CD4-positive, alpha-beta T cell treated with Interleukin-15 for 1 hour (primary cell): ENCODE data around the gene CELSR3.

Experiments used
- DNase-seq: peaks from one replicate; pipeline ENCODE4 v3.0.0-alpha.2; 2020

CELSR3 gene

DNA sequence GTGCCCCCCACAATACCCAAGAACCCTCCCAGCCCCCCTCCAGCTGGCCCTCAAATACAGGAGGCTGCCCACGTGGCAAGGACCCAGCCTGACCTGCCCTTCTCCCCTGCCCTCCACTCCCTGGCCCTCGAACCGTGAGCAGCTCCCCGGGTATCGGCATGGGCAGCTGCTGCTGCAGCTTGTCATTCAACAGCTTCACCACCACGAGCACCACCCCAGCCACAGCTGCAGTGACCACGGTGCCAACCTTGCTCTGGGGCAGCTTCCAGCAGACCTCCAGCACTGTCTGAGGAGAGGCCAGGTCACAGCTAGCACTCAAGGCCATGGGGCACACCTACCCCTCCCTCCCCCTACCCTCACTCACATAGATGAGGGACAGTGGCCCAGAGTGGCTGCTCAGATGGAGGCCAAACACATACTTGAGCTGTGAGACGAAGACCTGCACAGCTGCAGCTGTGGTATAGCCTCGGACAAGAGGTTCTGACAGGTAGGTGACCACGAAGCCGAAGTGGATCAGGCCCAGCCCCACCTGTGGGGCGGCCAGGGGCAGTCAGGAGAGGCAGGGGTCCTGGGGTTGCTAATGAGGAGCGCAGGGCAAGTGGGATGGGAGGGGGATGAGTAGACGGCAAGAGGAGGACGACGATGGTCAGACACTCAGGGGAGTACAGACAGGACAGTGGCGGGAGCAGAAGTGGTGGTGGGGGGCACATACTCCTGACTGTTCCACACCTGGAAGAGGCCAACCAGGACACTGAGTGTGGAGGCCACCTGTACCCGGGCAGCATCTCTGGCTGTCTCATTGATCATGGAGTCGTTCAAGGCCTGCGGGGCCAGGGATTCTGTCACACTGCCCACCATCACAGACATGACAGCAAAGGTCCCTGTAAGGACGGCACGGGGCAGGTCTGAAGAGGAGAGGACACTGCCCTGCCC is 30.9 kb downstream of the CELSR3 start:
- DNase-seq, result no peak

DNA sequence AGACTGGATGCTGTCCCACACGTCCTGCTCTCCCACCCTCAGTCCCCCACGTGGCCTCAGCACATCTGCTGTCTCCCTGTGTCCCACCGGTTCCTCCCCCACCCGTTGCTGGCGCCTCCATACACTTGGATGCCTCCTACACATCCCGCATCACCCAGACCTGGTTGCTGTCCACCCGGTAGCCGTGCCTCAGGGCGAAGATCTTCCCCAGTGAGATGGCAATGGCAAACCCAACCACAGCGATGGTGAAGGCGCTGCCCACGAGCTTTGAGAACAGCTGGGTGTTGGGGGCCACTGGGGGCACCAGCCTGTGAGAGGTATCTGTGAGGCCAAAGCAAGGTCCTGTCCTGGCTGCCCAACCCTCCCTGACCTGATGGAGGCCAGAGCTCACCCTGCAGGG is 31.9 kb downstream of the CELSR3 start:
- DNase-seq, result no peak

DNA sequence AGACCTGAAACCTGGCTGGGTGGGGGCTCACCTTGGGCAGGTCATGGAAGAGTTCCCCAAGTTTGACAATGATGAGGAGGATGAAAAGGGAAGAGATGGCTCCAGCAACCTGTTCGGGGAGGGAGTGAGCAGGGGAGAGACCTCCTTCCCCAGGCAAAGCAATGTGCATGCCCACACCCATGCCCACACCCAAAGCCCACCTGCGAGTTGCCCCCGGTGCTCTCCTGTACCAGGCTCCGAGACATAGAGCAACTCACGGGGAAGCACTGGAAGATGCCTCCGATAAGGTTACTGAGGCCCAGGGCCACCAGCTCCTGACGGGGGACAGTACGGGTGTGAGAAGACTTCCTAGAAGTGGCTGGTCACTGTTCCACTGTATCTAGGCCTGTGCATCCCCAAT is 32.3 kb downstream of the CELSR3 start:
- DNase-seq, result no peak

DNA sequence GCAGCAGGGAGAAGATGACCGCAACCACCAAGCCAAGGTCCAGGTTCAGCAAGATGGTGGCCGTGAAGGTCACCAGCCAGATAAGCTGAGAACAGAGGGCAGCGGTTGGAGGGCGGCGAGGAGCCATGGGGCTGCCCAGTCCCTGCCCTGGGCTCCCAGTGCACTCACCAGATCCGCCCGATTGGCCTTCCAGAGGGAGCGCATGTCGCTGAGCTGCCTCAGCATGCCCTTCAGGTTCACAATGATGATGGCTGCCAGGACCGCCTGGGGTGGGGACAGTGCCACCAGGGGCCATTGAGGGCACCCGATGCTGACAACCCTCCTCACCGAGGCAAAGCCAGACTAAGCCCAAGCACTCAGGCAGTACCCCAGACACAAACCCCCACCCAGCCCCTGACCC is 32.8 kb downstream of the CELSR3 start:
- DNase-seq, result no peak

DNA sequence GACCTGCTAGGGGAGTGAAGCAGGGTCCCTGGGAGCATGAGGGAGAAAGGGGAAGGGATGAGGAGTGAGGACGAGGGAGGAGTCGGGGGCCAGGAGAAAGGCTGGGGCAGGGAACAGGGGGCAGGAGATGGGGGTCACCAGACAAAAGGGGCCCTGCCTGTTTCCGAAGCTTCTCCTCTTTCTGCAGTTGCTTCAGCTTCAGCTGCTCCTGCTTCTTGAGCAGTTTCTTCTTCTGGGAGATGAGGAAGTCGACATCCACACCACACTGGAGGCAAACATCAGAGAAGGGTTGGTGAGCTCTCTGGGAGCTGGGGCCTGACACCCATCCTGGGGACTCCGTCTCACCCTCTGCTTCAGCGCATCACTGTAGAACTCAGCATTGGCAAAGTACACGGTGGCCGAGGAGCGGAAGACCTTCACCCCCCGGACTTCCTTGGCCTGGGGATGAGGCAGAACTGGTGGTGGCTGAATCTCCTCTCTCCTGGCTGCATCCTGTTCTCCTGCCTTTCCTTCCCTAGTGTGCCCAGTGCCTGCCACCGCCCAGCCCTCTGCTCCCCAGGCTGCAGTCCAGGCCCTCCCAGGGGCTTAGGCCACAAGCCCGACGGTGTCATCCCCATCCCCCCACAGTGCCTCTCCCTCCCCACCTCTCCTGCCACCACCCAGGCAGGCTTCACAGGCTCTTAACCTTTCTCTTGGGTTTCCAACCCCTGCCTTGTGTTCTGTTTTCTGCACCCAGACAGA is 34.2 kb downstream of the CELSR3 start:
- DNase-seq, result no peak

DNA sequence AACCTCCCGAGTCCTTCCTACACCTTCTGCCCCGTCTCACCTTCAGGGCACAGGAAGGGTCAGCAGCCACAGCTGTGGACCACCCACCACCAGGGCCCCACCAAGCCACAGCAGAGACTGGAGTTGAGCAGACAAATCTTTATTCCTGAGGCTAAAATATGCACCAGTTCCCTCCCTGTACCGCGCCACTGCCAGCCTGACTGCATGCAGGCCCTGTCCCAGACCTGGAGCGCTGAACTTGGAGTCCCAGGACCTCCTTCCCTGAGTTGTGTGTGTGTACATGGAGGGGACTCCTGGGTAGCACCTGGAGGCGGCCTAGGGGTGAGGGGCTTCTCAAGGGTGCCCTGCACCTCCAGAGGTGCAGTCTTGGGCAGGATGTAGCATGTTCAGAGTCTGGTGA is 37.1 kb downstream of the CELSR3 start:
- DNase-seq, result no peak

DNA sequence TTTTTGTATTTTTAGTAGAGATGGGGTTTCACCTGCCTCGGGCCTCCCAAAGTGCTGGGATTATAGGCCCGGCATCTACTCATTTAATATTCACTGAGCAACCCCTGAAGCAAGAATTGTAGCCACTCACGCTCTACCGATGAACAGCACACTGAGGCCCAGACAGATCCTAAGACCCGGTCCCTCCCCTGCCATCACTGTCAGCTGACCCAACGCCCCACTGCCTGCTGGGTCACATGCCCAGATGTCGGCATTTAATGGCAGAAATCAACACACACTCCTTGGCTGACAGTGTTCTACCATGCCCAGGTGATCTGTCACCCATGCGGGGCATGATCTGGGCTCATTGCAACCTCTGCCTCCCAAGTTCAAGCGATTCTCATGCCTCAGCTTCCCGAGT is 37.9 kb downstream of the CELSR3 start:
- DNase-seq, result no peak

DNA sequence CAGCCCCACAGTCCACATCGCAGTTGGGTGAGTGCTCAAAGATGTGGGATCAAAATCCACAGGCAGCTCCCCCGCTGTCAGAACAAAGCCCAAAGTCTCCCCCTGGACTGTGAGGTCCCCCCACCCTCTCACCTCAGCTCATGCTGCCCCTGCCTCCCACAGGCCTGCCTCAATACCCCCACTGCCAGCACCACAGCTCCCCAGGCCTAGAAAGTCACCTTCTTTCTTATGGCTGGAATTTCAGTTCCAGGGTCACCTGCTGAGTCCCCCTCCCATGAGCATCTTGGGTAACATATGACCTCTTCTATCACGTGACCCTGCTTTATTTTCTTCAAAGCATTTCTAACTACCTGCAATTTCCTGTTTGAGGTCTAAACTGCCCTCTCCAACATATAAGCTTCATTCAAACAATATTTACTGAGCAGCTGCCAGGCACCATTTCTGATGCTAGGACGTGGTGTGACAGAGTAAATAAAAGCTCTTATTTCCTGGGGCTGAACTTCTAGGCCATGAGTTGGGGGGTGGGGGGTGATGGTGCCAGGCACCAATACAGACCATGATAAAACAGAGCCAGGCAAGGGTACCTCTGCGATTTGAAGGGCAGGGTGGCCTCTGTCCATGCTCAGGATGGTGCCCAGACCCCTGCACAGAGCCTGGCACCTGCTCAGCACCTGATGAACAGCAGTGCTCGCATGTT is 38.7 kb downstream of the CELSR3 start:
- DNase-seq, result no peak

DNA sequence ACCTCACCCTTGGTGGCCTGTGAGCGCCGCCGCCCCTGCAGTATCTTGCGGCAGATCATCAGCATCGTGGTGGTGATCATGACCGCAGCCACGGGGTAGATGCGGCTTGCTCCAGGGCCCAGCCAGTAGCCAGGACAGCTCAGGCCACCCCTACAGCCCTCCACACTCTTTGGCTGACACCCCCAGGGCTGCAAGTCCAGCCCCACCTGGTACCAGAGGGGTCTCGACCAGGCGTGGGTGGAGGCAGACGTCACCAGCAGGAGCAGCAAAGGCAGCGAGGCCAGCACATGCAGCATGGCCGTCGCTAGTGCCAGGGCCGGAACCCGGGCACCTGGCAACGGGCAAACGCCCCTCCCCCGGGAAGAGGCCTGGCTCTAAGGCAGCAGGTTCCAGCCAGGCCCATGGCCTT is 41.2 kb downstream of the CELSR3 start, which contains the start of gene TMEM89:
Gene TMEM89 (minus strand): TSS at position 309 of the 409 bp plus-strand sequence. CDS start 13 bp downstream, at position 296.
- no peak for DNase-seq

DNA sequence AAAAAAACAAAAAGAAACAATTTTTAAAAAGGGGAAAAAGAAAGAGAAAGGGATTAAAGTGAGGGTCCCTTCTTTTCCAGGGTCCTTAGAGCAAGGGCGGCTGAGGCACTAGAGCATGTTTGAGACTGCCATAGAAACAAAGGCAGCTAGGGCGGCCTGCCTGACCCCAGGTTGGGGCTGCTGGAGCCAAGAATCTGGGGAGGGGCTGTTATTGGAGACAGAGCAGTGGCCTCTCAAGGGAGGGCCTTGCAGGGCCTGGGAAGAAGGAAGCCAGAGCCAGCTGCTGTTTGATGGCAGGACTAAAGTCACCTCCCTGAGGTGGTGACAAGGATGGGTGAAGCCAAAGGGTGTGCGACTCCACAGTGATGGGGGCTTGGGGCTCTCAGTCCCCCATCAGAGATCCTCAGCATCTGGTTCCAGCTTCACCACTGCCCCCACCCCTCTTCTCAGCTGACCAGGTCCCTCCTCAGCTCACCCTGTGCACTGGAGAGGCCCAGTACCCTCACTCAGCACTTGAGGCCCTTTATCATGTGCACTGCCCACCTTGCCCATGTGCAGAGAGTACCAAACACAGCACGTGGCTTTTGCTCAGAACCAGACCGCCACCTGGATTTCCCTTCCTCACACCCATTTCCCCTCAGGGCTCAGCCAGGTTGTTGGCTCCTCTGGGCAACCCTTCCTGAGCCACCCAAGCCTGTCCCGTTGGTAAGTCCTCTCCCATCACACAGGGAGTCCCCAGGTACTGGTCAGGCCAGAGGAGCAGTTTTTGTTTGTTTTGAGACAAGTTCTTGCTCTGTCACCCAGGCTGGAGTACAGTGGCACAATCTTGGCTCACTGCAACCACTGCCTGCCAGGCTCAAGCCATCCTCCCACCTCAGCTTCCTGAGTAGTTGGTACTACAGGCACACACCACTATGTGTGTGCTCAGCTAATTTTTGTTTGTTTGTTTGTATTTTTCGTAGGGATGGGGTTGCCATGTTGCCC is 42.9 kb downstream of the CELSR3 start:
- no peak for DNase-seq

DNA sequence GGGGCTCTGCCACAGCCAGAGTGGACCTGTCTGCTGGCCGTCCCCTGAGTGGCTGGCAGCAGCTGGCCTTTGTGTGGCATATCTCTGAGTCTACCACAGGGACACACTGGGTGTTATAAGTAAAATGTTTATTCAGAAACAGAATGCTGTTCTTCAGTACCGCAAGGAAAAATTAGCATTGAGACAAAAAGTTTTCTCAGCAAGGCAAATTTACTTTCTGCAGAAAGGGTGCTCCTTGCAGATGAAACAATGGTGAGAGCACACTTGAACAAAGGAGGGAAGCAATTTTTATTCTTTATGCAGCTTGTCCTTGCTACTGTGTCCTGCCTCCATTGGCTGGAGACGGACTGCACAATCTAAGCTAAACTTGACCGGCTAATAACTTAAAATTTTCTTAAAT is 45.1 kb downstream of the CELSR3 start:
- no peak for DNase-seq

DNA sequence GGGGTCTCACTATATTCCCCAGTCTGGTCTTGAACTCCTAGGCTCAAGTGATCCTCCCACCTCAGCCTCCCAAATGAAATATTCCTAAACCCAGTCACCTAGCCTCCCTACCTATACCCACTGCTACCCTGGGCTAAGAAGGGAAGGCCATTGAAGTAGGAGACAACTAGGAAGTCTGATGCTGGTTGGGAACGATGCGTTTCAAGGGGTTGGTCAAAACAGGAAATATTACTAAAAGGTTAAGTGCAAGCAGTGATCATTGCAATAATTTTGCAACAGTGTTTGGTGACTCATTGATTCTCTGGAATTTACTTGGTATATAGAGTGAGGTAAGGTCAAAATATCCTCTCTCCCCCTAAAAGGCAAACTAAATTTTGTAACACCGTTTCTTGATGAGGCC is 48.6 kb downstream of the CELSR3 start:
- no peak for DNase-seq

DNA sequence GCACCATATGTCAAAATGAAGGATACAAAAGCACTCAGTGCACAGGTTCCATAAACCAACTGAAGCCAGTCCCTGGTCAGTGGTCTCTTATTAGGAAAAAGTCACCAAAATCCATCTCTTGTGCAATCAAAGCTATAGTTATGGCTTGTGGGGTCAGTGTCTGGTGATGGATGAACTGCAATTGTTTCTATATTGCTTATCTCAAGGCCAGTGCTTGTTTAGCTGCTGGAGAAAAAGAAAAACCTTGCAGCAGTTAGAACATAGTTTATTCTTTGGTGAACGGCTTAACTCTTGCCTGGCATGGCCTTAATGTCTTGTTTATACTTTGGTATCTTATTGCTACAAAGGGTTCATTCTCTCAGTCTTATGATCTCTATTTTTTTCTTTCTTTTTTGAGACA is 50.4 kb downstream of the CELSR3 start:
- DNase-seq, result no peak

DNA sequence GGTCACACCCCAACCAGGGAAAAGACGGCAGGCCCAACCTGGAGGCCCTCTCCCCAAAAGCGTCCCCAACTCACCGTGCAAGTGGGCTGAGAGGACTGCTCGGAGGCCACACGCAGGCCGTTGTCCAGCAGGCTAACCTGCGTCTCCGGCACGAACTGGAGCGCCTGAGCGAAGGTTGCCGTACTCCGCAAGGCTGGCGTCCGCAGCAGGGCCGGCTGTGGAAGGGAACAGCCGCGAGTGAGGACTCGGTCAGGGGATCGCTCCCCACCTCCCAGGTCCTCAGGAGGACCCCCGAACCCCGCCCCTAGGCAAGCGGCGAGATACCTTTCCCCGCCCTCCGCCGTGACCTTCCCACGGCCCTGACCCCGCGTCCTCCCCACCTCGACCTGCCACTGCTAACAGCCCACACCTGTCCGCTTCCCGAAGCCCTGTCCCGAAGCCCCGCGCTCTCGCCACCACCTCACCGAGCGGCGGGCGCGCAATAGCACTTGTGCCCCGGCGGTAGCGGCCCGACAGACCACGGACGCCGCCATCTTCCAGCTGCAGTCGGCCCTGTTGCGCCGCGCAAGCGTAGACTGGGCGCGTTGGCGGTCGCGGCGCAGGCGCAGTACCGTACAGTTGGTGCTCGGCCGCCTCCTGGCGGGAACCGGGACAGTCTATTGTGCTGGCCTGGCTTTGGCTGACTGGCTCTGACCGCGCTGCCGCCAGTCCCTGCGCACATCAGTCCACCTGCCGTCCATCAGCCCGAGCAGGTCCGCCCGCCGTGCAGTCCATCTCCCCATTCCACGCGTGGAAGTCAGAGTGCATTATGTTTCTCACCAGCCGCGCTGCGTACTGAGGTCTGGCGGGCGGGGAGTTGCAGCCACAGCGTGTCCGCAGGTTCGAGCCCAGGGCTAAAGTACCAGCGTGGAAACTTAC is 53.3 kb downstream of the CELSR3 start, which contains the start of gene UQCRC1:
Gene UQCRC1 (minus strand): TSS at position 559 of the 918 bp plus-strand sequence. CDS start 26 bp downstream, at position 533.
- DNase-seq, result peak; percentile 93

DNA sequence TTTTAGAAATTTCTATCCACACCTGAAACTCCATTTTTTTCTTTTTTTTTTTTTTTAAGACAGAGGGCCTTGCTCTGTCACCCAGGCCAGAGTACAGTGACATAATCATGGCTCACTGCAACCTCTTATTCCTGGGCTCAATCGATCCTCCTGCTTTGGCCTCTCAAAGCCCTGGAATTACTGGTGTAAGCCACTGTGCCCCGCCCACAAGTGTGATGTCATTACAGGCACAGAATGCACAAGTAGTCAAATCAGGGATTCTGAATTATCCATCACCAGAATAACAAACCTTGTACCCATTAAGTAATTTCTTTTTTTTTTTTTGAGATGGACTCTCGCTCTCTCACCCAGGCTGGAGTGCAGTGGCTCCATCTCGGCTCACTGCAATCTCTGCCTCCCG is 55.2 kb downstream of the CELSR3 start:
- no peak for DNase-seq

DNA sequence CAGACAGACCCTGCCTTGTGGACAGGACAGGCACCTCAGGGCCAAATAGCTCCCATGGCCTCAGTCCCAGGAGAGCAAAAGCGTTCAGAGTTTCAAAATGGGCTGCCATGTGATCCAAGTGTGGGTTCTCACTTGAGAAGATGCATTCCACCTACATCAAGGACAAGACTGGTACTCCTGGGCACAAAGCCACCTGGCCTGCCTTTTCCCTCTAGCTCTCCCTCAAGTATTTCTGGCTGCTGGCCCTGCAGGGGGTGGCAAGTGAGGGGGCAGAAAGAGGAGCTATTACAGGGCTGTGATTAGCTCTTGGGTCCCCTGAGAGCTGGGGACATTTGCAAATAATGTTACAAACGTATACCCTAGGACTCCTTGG is 61.1 kb downstream of the CELSR3 start:
- DNase-seq, result no peak

DNA sequence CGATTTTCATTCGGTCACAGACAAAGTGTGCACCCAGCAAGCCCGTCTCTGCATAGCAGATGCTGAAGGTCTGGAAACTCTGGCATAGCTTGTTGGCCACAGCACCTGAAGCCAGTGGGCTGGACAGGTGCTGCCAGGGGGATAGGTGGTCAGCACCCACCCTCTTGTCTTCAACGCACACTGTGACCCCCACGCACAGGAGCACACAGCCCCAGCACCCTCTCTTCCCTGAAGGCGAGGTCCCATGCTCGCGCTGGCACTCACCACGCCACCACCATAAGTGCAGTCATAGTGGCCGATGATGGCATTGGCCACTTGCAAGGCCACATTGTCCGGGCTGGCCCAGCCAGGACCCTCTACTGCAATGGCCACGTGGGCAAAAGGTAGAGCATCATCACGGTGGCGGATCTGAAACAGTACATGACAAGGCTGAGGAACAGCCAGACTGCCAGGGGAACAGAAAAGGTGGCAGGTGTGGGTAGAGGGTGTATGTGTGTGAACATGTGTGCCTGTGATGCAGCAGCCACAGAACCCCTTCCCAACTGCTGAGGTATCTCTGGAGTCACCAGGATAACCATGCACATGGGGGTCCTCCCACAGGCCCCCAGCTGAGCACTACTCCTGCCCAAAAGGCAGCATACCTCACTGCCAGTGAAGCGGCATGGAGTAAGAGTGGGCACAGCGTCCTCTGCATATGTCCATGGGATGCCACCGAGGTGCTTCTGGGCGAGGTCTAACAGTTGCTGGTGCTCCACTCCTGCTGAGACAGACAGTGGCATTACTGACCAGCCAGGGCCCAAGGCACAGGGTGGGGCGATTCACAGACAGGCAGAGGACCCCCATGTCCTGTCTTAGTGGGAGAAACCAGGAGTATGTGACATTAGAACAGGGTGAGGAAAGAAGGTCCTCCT is 61.7 kb downstream of the CELSR3 start:
- no peak for DNase-seq

DNA sequence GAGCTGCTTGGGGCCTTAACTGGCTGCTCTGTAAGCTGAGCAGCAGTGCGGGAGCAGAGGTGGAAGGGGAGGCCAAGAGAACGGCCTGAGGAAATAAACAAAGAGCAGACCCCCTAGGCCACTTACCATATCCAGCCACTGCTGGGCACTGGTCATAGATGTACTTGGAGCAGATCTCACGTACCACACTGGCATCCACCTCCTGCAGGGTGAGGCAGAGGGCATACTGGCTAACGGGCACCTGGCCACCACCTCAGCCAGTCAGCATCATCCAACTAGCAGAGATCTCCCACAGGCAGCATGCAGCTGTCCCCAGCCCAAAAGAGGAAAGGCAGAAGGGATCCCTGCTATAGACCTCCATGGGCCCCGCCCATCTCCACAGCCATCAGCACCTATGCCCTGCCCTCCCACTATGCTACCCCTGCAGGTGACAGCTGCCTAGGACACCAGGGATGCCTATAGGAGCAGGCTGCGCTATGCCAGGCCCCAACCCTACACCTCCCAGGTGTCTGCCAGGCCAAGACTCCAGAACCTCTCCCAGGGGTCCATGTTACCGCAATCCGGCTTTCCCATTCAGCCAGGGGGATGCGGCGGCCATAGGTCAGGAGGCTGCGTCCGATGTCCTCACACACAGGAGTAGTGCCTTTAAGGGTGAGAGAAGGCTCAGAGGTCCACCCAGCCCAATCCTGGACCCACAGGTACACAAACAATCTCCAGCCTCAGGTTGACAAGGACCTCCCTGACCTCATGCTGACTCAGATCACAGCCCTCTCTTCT is 63.0 kb downstream of the CELSR3 start:
- no peak for DNase-seq

DNA sequence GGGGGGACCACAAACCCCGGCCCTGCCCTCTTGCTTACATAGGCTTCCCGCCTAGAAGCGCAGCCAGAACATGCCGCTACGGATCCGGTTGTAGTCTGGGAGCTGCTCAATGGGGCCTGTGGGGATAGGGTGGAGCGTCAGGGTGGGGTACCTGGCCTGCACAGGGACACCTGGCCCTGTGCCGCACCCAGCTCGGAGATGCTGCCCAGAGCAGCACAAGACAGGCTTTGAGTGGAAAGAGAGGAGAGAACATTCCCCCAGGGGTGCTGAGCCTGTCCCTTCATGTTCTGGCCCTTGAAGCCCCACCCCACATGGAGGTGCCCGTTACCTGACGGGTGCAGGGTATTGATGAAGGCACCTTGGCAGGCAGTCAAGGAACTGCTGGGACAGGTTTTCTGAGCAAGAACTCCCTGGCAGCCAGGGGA is 63.6 kb downstream of the CELSR3 start:
- no peak for DNase-seq
